Activated CD4-positive, alpha-beta T cell treated with anti-CD3 and anti-CD28 coated beads for 48 hours (primary cell): ENCODE data around the gene SLC35G3.
"Not testable (repeated sequence)": the region's sequence is repeated elsewhere in the genome, so short reads cannot be mapped to it uniquely, and the experiment has no call there.

Source experiments
- DNase-seq: peaks from one replicate; pipeline ENCODE4 v3.0.0-alpha.2; 2020

SLC35G3 gene

DNA sequence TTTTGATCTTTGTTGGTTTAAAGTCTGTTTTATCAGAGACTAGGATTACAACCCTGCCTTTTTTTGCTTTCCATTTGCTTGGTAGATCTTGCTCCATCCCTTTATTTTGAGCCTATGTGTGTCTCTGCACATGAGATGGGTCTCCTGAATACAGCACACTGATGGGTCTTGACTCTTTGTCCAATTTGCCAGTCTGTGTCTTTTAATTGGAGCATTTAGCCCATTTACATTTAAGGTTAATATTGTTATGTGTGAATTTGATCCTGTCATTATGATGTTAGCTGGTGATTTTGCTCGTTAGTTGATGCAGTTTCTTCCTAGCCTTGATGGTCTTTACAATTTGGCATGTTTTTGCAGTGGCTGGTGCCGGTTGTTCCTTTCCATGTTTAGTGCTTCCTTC is 8.4 kb upstream of the SLC35G3 start:
- DNase-seq: not testable (repeated sequence)

DNA sequence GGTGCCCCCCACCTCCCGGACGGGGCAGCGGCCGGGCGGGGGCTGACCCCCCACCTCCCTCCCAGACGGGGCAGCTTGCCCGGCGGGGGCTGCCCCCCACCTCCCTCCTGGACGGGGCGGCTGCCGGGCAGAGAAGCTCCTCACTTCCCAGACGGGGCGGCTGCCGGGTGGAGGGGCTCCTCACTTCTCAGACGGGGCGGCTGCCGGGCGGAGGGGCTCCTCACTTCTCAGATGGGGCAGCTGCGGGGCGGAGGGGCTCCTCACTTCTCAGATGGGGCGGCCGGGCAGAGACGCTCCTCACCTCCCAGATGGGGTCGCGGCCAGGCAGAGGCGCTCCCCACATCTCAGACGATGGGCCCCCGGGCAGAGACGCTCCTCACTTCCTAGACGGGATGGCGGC is 869 bp upstream of the SLC35G3 start:
- not testable (repeated sequence) for DNase-seq

DNA sequence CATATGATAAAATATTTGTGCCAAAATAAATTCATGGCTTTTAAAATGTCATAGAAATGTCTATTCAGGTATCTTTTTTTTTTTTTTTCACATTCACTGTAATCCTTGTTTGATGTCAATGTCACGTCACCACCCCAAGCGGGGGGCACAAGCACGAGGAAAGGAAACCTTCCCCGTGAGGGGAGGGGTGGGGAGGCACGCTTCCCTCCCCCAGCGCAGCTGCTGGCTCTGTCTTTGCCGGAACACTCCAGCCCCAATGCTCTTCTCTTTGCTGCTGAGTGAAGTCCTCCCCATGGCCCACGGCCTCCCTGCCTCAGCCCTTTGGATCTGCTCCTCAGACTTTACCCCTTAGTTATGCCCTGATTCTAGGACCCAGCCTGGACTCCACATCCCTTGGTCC is 1.5 kb downstream of the SLC35G3 start:
- DNase-seq: no peak

DNA sequence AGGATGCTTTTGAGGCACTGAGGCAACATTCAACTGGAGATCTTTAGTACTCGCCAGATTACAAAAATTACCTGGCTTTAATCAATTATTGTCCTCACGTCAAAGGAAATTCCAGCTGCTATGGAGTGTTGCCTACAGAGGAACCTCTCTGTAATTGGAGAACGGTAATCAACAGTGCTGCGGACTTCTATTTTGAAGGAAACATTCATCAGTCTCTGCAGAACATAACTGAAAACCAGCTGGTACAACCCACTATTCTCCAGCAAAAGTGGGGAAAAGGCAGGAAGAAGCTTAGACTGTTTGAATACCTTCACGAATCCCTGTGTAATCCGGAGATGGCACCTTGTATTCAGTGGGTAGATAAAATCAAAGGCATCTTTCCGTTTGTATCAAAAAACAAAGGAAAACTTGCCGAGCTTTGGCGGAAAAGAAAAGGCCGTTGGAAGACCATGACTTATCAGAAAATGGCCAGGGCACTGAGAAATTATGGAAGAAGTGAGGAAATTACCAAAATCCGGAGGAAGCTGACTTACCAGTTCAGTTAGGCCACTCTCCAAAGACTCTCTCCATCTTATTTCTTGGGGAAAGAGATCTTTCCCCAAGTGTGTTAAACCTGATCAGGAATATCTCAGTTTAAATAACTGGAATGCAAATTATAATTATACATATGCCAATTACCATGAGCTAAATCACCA is 3.0 kb downstream of the SLC35G3 start:
- no peak for DNase-seq

DNA sequence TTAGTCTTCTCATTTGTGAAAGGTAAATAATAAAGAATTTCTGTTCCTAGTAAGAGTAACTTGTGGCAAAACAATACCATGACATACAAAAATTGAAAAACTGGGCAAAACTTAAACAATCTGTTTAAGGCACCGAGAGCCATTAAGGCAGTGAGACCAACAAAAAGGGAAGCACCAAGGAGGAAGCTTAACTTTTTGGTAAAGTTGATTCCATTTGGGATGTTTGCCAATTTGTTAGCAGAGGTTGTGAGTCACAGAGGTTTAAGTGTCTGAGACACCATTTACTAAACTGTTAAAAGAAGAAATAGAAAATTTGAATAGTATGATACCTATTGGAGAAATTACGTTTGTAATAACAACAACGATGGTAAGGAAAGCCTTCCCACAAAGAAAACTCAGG is 4.9 kb downstream of the SLC35G3 start:
- DNase-seq: no peak

DNA sequence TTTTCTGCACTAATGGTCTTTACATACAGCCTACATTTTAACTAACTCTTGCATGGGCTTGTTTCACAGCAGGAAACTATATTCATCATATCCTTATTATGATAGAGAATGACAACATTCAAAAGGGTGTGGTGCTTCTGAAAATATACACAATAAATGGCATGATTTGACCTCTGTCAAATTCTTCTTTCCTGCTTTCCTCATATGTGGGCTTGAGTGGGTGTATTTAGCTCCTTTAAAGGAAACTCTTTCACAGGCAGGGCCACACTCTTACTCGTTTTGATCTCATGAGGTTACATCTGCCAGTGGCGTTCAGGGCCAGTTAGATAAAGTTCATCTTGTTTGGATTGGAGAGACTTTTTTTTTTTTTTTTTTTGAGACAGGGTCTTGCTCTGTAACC is 6.1 kb downstream of the SLC35G3 start:
- no peak for DNase-seq

DNA sequence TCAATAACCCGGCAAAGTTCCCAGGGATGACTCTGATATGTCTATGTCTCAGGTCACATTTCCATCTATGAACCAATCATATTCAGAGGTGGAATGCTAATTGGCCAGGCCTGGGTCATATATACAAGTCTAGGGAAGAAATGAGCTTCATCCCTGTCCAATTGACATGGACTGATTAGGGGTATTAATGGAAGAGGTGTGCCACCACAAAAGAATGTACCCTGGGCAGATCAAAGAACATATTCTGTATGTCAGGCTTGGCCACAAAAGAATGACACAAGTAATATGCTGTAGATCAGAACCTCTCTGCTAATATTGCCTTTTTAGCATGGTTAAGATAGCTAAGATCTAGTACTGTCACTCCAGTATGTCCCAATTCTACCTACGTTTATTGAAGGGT is 6.7 kb downstream of the SLC35G3 start:
- DNase-seq: no peak

DNA sequence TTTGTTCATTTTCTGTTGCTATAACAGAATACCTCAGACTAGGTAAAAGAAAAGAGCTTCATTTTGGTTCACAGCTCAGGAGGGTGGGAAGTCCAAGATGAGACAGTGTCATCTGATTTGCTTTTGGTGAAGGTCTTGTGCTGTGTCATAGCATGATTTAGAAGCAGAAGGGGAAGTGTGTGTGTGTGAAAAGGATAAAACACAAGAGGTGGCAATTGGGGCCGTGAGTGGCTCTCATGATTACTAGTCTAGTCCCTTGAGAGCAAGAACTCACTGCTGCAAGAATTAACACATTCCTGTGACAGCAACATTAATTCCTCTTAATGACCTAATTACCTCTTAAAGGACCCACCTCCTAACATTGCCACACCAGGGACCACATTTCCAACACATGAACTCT is 8.3 kb downstream of the SLC35G3 start:
- no peak for DNase-seq

DNA sequence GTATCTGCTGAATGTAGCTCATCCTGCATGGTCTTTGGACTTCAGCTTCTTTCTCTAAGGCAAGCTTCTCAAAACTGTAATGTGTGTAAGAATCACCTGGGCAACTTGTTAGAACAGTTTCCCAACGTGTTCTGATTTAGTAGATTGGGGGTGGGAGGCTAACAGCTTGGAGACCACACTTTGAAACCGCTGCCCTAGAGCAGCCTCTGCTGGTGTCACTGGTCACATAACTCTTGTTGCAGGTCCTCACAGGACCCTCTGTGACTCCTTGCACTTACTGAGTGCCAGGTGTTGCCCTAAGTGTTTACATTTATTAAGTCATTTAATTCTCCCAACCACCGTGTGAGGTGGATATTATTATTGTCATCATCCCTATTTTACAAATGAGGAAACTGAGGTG is 9.9 kb downstream of the SLC35G3 start:
- no peak for DNase-seq

DNA sequence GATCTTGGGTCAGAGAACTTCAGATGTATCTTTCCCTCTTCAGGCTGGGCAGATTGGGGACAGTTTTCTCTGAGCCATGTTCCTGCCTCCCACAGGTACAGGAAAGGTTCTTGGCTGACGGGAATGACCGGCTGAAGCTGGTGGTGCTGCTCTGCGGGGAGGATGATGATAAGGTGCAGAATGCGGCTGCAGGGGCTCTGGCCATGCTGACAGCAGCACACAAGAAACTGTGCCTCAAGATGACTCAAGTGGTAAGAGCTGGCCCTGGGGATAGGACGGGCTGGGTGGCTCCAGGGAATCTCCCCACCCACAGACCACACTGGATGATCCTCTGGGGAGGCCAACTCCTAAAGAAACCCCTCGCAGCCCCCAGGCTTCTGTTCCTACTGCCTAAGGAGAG is 10.9 kb downstream of the SLC35G3 start:
- DNase-seq: peak; percentile 22

DNA sequence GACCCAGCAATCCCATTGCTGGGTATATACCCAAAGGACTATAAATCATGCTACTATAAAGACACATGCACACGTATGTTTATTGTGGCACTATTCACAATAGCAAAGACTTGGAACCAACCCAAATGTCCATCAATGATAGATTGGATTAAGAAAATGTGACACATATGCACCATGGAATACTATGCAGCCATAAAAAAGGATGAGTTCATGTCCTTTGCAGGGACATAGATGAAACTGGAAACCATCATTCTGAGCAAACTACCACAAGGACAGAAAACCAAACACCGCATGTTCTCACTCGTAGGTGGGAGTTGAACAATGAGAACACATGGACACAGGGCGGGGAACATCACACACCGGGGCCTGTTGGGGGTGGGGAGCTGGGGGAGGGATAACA is 14.8 kb downstream of the SLC35G3 start:
- not testable (repeated sequence) for DNase-seq

DNA sequence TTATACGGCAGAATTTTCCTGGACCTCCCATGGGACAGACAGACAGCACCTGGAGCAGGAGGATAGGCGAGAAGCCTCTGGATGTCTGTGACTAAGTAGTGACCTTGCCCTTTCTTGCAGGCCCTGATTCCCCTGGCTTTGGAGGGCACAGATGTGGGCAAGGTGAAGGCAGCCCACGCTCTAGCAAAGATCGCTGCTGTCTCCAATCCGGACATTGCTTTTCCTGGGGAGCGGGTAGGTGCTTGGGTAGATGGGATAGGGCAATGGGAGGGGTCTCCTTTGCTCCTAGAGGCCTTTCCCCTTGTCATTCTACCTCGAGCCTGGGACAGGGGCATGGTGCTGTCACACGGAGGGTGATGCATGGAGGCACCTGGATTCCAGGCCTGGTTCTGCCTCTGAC is 17.3 kb downstream of the SLC35G3 start:
- DNase-seq: no peak

DNA sequence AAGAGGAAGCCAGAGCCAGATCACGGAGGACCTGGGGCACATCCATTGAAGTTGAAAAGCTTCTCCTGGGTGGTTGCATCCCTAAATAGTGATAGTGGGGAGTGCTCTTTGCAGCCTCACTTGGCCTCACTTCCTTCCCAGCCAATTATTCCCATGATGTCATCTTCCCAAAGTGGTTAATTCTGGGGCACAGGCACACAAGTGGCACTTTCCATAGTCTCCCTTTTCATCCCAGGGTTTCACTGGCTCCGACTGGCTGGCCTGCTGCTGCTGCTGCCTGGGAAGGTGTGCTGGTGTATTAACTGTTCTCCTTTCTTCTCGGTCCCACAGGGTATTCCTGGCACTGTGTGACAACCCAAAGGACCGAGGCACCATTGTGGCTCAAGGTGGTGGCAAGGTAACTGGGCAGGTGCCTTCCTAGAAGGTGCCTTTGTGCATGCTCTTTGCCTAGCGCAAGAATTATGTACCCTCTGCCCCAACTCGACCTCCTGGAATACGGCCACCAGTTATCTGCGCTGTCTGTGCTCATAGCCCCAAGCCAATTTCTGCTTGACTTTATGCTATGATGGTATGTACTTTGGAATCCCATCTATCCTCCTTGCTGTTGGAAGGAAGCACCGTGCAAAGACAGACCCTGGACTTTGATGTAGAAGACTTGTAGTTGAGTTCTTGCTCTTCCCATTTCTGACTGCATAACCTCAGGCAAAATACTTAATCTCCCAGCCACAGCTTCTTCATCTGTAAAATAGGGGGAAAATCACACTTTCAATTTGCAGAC is 18.4 kb downstream of the SLC35G3 start:
- DNase-seq: no peak

DNA sequence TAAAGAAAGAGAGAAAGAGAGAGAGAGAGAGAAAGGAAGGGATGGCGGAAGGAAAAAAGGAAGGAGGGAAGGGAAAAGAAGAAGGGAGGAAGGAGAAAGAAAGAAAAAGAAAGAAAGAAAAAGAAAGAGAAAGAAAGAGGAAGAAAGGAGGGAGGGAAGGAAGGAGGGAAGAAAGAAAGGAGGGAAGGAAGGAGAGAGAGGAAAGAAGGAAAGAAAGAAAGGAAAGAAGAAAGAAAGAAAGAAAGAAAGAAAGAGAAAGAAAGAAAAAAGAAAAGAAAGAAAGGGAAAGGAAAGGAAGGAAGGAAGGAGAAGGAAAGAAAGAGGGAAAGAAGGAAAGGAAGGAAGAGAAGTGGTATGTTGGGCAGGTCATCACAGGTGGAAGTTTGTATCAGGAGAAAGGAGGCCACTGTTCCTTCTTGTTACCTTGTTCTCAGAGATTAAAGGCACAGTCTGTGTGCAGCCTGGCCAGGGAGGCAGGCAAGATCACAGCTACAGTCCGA is 19.3 kb downstream of the SLC35G3 start:
- no peak for DNase-seq

DNA sequence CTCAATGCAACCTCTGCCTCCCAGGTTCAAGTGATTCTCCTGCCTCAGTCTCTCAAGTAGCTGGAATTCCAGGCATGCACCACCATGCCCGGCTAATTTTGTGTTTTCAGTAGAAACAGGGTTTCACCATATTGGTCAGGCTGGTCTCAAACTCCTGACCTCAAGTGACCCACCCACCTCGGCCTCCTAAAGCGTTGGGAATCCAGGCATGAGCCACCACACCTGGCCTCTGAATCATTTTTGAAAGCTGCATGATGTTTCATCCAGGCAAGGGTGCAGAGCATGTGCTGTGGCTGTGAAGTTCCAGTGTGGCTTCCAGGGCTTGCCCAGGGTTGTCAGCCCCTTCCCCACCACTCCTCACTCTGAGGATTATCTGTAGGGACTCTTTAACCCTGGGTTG is 21.9 kb downstream of the SLC35G3 start:
- DNase-seq: not testable (repeated sequence)

DNA sequence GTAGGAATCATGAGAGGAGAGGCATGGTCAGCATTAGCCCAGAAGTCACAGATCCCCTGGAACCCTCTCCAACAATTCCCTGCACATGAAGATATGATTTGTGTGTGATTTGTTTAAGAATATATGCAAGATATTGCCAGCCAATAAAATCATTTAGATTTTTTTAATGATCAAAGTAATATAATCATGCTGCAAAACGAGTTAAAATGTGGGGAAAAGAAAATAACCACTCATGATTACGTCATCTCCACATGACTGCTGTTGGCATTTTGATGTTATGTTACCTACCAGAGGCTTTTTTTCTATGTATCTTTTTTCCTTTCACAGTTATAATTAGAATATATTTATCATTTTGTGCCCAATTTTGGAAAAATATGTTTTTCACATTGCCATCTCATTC is 22.4 kb downstream of the SLC35G3 start:
- DNase-seq: no peak

DNA sequence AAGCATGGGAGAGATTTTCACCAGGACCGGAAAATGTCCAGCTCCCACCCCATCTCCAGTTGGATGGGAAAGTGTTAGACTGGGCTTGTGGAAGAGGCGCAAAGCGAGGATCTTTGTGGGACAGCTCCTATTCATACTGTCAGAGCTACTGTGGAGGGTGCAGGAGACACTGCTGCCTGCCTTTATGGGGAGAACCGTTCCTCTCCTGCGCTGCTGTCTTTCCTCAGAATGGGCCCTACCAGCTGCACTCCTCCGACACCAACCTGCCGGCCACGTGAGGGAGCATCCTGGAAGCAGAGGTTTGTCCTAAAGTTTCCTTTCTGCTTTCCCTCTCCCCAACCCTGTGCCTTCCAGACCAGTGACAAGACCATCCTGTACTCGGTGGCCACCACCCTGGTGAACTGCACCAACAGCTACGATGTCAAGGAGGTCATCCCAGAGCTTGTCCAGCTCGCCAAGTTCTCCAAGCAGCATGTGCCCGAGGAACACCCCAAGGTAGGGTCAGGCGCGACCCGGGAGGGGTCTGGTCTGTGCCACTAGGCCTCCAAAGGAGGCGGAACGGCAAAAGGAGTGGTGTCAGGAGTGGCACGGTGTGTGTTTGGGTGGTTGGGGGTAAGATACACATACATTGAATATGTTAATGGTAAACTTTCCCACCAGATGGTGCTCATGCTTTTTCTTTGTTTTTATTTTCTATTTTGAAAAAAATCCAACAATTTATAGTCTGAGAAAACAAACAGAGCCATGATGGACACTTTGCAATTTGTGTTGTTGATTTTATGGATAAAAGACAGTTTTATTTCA is 23.0 kb downstream of the SLC35G3 start:
- DNase-seq: no peak

DNA sequence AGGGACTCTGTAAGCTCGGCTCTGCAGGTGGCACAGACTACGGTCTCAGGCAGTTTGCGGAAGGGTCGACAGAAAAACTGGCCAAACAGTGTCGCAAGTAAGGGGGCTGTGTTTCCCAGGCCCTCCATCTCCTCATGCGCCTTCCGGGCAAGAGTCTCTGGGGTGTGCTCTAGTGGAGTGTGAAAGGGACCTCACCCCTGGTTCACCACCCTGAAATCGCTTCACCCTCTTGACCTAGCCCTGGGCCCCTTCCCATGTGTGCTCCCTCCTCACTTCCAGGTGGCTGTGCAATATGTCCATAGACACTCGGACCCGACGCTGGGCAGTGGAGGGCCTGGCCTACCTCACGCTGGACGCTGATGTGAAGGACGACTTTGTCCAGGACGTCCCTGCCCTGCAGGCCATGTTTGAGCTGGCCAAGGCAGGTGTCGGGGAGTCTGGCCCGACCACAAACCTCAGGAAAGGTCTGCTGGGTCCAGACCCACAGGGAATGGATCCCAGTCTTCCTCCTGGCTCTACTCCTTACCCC is 24.3 kb downstream of the SLC35G3 start:
- DNase-seq: no peak

DNA sequence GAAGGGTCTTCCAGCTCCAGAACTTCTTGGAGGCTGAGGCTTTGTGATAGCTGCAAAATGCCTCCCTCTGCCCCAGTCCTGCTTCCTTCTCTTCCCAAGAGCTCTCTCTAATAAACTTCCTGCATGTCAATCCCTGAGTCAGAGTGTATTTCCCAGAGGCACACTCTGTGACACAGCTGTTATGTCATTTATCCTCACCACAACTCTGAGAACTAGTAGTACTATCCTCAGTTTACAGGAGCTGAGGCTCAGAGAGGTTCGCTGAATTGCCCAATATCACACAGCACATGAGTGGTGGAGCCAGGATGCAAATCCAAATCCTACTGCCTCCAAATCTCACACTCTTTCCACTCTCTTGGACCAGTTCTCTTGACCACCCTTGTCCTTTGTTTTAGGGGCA is 26.5 kb downstream of the SLC35G3 start:
- no peak for DNase-seq

DNA sequence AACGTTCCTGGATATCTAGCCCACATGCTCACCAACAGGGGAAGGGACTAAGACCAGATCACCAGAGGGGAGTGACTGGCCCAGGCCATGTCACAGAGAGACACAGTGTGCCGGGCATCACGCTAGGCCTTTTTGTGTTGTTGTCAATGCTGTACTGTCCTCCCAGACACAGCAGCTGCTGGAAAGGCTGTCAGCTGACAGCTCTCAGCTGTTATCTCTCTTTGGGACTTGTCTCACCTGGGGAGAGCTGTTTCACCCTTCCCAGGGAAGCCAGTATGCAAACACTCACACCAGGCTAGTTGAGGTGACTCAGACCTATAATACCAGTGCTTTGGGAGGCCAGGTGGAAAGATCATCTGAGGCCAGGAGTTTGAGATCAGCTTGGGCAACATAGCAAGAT is 27.1 kb downstream of the SLC35G3 start:
- no peak for DNase-seq

DNA sequence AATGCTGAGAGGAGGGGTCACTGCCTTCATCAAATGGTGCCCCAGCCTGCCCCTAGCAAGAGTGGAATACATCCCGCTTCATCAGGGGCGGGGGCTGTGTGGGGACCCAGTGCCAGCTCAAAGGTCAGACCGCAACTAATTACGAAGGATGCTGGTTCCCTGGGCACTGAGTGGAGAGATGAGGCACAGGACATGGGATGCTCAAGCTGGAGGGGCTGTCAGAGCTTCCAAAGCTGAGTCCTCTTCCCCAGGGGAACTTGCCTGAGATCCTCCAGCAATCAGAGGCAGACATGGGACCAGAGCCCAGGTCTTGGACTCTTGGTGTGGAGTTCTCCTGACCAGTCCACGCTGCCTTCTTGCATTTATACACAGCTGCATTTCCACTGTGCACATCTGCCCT is 27.7 kb downstream of the SLC35G3 start:
- DNase-seq: no peak

DNA sequence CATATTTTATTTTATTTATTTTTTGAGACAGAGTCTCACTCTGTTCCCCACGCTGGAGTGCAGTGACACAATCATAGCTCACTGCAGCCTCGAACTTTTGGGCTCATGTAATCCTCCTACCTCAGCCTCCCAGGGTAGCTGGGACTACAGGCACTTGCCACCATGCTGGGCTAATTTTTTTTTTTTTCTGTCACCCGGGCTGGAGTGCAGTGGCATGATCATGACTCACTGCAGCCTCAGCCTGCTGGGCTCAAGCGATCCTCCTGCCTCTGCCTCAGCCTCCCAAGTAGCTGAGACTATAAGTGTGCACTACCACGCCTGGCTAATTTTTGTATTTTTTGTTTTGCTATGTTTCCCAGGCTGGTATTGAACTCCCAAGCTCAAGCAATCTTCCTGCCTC is 29.5 kb downstream of the SLC35G3 start:
- DNase-seq: no peak

DNA sequence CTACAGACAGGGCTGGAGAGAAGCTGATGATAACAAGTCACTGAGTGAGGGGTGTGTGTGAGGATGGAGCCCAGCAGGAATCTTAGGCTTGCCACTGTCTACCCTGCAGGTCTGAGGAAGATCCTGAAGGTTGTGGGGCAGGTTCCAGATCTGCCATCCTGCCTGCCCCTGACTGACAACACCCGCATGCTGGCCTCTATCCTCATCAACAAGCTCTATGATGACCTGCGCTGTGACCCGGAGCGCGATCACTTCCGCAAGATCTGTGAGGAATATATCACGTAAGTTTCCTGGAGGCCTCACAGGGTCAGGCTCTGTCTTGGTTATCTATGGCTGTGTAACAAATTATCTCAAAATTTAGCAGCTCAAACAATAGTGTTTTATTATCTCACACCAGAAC is 30.3 kb downstream of the SLC35G3 start:
- no peak for DNase-seq
